GM12864 (cell line): ENCODE results near the gene ZNF41.

ENCODE experiments used
- DNase-seq: peaks from one replicate; pipeline ENCODE4 v3.0.0-alpha.2; 2011; ENCODE audit warnings: low read depth
- H3K4me3 ChIP-seq: 2 replicates; pipeline ENCODE4 v1.5.1; 2011; ENCODE audit warnings: mild to moderate bottlenecking, low read depth, low read length, control low read depth
- TF ChIP-seq, protein P1 (sequence below): IDR thresholded peaks from 2 replicates; pipeline ENCODE4 v1.5.1; 2011; ENCODE audit warnings: low read depth, mild to moderate bottlenecking, moderate library complexity, low read length, control low read depth, inconsistent platforms; ENCODE audit errors: missing control alignments

Gene ZNF41

DNA sequence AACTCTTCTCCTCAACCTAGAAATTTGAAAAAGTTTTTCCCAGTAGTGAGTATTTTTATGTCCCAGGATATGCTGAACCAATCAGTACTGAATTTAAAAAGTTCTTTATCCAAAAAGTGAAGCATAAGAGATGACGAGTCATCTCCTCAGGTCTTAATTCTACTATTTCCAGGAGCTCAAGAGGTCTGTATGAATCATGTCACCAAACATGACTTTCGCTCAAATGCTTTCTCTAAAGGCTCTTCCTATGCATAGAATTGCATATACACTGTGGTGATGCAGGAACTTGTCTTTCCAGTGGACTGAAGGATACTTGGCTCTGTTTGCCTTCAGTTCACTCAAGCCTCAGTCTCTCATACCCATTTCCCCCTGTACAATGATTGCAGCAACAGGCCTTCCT is 36.1 kb downstream of the ZNF41 start:
- no peak for DNase-seq
- no peak overlapping the region for H3K4me3 ChIP-seq
- TF ChIP-seq, protein P1, sequence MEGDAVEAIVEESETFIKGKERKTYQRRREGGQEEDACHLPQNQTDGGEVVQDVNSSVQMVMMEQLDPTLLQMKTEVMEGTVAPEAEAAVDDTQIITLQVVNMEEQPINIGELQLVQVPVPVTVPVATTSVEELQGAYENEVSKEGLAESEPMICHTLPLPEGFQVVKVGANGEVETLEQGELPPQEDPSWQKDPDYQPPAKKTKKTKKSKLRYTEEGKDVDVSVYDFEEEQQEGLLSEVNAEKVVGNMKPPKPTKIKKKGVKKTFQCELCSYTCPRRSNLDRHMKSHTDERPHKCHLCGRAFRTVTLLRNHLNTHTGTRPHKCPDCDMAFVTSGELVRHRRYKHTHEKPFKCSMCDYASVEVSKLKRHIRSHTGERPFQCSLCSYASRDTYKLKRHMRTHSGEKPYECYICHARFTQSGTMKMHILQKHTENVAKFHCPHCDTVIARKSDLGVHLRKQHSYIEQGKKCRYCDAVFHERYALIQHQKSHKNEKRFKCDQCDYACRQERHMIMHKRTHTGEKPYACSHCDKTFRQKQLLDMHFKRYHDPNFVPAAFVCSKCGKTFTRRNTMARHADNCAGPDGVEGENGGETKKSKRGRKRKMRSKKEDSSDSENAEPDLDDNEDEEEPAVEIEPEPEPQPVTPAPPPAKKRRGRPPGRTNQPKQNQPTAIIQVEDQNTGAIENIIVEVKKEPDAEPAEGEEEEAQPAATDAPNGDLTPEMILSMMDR = no peak

DNA sequence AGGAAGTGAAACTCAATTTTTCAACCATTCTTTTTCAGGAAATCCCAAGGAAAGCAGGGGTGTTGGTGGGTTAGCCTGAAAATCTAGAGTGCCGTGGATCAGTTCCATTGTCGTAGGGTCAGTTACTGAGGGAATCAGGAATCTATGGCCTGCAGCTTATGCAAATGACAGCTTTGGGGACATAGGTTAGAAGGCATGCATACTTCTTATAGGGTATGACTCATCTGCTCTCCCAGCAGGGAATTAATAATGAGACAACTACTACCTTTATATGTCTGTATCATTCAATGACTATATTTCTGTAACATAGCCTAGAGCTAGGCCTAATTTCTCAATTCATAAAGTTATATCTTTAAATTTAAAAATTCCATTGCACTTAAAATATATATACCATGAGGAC is 36.6 kb downstream of the ZNF41 start:
- TF ChIP-seq, protein P1 = no peak

DNA sequence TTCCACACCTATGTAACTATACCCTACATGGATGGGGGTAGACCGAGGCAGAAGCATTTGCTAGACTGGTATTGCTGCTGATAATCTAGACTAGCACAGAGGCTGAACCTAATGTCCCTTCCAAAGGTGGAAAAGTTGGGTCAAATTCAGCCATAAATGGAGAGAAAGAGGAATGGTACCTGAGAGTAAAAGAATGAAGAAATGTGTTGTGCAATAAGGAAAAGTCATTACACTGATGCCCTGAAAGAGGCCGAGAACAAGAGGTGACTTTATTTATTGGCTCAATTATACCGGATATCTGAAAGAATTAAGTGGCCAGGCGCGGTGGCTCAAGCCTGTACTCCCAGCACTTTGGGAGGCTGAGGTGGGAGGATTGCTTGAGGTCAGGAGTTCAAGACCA is 52.1 kb downstream of the ZNF41 start:
- no peak for DNase-seq
- H3K4me3 ChIP-seq = no peak overlapping the region
- TF ChIP-seq, protein P1 = no peak

More for the DNA sequence above, 36.6 kb downstream of the ZNF41 start:
- DNase-seq = no peak
- H3K4me3 ChIP-seq = no peak overlapping the region

DNA sequence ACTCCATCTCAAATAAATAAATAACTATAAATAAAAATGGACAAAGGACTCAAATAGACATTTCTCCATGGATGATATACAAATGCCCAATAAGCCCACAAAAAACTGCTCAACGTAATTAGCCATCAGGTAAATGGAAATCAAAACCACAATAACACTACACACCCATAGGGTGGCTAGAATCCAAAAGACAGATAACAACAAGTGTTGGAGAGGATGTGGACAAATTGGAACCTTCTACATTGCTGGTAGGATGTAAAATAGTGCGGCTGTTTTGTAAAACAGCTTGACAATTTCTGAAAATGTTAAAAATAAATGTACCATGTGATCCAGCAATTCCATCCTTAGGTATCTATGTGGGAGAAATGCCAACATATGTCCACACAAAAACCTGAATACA is 60.6 kb downstream of the ZNF41 start:
- DNase-seq = no peak
- TF ChIP-seq, protein P1 = no peak
- no peak overlapping the region for H3K4me3 ChIP-seq

DNA sequence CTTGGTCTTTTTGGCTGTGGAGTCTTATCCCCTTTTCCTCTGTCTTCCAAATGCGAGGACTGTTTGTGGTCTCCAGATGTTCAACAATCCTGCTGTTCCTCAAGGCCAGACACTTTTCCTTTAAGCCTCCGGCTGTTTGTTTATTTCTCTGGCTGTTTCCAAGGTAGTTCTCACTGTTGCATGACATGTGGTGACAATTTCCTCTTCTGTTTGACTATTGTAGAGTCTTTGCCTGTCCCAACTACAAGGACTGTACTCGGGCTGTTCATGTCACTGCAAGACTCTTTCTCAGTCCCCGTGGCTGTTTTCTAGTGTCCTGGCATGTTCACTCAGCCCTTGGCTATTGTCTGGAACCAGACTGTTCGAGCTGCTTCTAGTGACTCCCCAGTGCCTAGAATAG is 62.1 kb downstream of the ZNF41 start:
- DNase-seq = no peak
- no peak overlapping the region for H3K4me3 ChIP-seq
- TF ChIP-seq, protein P1 = no peak

DNA sequence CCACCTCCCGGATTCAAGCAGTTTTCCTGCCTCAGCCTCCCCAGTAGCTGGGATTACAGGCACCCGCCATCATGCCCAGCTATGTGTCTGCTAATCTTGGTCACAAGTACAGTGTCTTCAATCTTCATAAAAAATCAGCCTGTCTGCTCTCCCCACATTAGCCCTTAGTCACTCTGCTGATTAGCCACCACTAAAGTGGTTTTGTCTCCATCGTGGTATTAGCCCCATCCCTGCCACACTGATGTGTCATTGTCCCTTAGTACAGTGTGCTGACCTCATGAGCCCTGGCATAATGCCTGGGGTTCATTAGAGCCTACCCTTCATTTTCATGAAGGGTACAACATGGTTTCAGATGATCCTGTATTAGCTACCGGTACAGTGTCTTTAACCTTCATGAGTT is 62.8 kb downstream of the ZNF41 start:
- H3K4me3 ChIP-seq = no peak overlapping the region
- TF ChIP-seq, protein P1 = no peak
- DNase-seq = no peak

DNA sequence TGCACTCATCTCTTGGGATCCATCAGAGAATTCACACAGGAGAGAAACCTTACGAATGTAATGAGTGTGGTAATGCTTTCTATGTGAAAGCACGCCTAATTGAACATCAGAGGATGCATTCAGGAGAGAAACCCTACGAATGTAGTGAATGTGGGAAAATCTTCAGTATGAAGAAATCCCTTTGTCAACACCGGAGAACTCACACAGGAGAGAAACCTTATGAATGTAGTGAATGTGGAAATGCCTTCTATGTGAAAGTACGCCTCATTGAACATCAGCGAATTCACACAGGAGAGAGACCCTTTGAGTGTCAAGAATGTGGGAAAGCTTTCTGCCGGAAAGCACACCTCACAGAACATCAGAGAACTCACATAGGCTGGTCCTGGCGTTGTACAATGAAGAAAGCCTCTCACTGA is 69.8 kb downstream of the ZNF41 start:
- no peak overlapping the region for H3K4me3 ChIP-seq
- no peak for DNase-seq
- TF ChIP-seq, protein P1 = no peak
